OCI-LY3 (cell line): ENCODE measurements around the gene ASB1.

Experiments
- H2AFZ ChIP-seq: fragments of 200-600, 300-600 bp; shearing (Covaris generic); 2 replicates; pipeline ENCODE4 v1.6.0; 2014; ENCODE audit warnings: antibody characterized with exemption, low read depth, low read length
- H3K27ac ChIP-seq: fragments of 200-600, 300-600 bp; sonication (generic); 2 replicates; pipeline ENCODE4 v1.5.1; 2014; ENCODE audit warnings: mild to moderate bottlenecking, low read length, moderate library complexity, mixed read lengths
- H3K27me3 ChIP-seq: fragments of 200-600, 300-600 bp; sonication (generic); 2 replicates; pipeline ENCODE4 v1.6.1; 2014; ENCODE audit warnings: low read depth, low read length, mixed read lengths
- H3K36me3 ChIP-seq: fragments of 200-600, 300-600 bp; sonication (generic); replicated peaks from 2 replicates; pipeline ENCODE3; 2014; ENCODE audit warnings: low read depth, low read length, mixed read lengths
- H3K4me1 ChIP-seq: fragments of 300-600, 200-600 bp; sonication (generic); 2 replicates; pipeline ENCODE4 v1.6.1; 2014; ENCODE audit warnings: low read length, mixed read lengths
- H3K4me2 ChIP-seq: fragments of 200-600, 300-600 bp; sonication (generic); 2 replicates; pipeline ENCODE4 v1.6.1; 2014; ENCODE audit warnings: low read length, mixed read lengths
- H3K4me3 ChIP-seq: fragments of 300-600, 200-600 bp; sonication (generic); 2 replicates; pipeline ENCODE4 v1.5.1; 2014; ENCODE audit warnings: antibody characterized with exemption, mild to moderate bottlenecking, low read length, moderate library complexity
- H3K79me2 ChIP-seq: fragments of 300-600, 200-600 bp; shearing (Covaris generic); 2 replicates; pipeline ENCODE4 v1.6.1; 2014; ENCODE audit warnings: mild to moderate bottlenecking, low read length, mixed read lengths
- H3K9ac ChIP-seq: fragments of 300-600, 200-600 bp; shearing (Covaris generic); 2 replicates; pipeline ENCODE4 v1.6.0; 2014; ENCODE audit warnings: mild to moderate bottlenecking, low read length, moderate library complexity
- H3K9me3 ChIP-seq: fragments of 200-600, 300-600 bp; shearing (Covaris generic); 2 replicates; pipeline ENCODE4 v1.6.1; 2014; ENCODE audit warnings: low read length, mixed read lengths; ENCODE audit not compliant: insufficient read depth
- H4K20me1 ChIP-seq: fragments of 200-600, 300-600 bp; sonication (generic); 2 replicates; pipeline ENCODE4 v1.6.1; 2016; ENCODE audit warnings: low read length, mixed read lengths; ENCODE audit not compliant: insufficient read depth
- EZH2phosphoT487 ChIP-seq: fragments of 200-600 bp; shearing (Covaris generic); IDR thresholded peaks from 2 replicates; pipeline ENCODE4 v1.6.1; 2018; ENCODE audit warnings: antibody characterized with exemption, mixed run types, low read depth
- TF ChIP-seq, protein P1 (sequence below): fragments of 200-600, 300-600 bp; sonication (generic); IDR thresholded peaks from 2 replicates; pipeline ENCODE4 v1.5.1; 2014; ENCODE audit warnings: antibody characterized with exemption, low read length, low read depth

The ASB1 gene

DNA sequence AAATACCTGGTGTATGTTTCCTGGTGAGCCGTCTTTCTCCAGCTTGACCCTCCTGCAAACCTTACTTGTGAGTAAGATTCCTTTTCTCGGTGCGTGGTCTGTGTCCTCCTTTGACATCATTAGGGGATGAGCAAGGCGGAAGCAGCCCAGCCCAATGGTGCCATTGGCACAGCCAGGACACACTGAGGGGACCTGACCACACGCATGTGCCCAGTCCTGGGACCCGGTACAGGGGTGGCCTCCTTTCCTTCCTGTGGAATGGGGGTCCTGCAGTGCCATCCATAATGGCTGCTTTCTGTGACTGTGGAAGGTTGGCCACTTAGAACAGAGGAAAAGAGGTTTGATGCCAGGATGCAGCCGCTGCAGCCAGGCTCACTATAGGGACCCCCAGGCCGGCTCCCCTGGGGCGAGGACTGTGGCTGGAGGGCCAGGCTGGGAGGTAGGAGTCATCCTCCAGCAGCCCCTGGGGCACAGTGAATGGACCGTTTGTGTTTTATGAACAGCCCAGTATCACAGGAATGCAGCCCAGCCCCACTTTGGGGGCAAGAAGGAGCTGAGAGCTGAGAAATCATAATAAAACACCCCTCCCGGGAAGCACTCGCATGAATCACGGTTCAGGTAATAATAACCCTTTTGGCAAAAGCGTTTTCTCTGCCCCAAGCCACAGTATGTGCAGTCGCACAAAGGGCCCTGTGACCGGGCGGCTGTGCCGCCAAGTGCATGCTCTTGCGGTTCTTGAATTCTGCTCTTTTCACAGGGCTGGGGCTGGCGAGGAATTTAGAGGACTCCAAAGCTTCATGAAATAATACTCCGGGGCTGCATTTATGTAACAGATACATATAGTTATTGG, 73.2 kb downstream of the ASB1 start:
- no peaks in the 10 kb centered on the region for H3K79me2 ChIP-seq
- no peaks in the 10 kb centered on the region for H3K9me3 ChIP-seq
- H3K27me3 ChIP-seq, result no peaks in the 10 kb centered on the region
- no peaks in the 10 kb centered on the region for H3K4me1 ChIP-seq
- H4K20me1 ChIP-seq, result no peaks in the 10 kb centered on the region
- no peak overlapping the region for H3K4me3 ChIP-seq
- no peak overlapping the region for H3K9ac ChIP-seq
- H2AFZ ChIP-seq, result no peak overlapping the region
- H3K36me3 ChIP-seq, result no peaks in the 10 kb centered on the region
- H3K27ac ChIP-seq, result no peak overlapping the region
- no peak overlapping the region for H3K4me2 ChIP-seq
- TF ChIP-seq, protein P1, sequence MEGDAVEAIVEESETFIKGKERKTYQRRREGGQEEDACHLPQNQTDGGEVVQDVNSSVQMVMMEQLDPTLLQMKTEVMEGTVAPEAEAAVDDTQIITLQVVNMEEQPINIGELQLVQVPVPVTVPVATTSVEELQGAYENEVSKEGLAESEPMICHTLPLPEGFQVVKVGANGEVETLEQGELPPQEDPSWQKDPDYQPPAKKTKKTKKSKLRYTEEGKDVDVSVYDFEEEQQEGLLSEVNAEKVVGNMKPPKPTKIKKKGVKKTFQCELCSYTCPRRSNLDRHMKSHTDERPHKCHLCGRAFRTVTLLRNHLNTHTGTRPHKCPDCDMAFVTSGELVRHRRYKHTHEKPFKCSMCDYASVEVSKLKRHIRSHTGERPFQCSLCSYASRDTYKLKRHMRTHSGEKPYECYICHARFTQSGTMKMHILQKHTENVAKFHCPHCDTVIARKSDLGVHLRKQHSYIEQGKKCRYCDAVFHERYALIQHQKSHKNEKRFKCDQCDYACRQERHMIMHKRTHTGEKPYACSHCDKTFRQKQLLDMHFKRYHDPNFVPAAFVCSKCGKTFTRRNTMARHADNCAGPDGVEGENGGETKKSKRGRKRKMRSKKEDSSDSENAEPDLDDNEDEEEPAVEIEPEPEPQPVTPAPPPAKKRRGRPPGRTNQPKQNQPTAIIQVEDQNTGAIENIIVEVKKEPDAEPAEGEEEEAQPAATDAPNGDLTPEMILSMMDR, result no peak
- no peak for TF ChIP-seq EZH2phosphoT487

GRCh38 chr2:238501311-238501710, 74.6 kb downstream of the ASB1 start:
- Histone ChIP-seq H3K9me3 (no peaks in the 10 kb centered on the region), H3K79me2 (no peaks in the 10 kb centered on the region), H3K4me3 (no peak overlapping the region), H3K36me3 (no peaks in the 10 kb centered on the region), H3K27me3 (no peaks in the 10 kb centered on the region), H3K4me1 (no peaks in the 10 kb centered on the region), H3K27ac (no peak overlapping the region), H3K4me2 (no peak overlapping the region), H4K20me1 (no peaks in the 10 kb centered on the region), H3K9ac (no peak overlapping the region), H2AFZ (no peak overlapping the region)
- no peak for TF ChIP-seq EZH2phosphoT487
- TF ChIP-seq, protein P1, result no peak
